ENCODE results near the gene KIF2A.
A peak's percentile ranks its signal among the peaks of the same experiment; 100 is the strongest.

Gene KIF2A

DNA sequence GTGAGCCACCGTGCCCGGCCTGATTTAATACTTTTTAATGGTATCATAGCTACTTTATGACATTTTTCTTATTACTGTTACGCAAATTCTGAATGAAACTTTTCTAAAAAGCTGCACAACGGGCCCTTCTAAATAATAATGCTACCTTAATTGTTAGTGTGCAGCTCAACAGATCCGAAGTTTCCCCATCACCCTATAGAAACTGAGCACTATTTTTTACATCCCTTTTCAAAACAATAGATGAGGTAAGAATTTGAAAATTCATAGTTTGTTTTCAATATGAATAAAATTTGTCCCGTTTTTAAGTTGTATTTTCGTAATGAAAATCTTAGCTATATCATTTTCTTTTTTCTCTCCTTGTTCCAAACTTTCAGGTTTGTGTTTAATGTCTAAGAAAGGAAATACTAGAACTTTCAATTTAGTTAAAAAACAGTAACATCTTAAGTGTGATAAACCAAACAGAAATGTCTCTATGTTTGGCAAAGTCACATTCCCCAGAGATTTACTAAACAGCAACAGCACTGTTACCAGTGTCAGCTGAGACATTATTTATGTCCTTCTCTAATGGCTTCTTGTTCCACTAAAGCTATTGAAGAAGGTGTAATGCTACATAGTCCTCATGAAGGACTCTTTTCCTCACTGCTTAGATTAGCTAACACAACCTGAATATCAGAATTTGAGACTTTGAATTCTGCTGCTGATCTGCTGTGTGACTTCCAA, 22.9 kb downstream of the KIF2A start:
- no peak for DNase-seq (ENCODE audit: low spot score)

DNA sequence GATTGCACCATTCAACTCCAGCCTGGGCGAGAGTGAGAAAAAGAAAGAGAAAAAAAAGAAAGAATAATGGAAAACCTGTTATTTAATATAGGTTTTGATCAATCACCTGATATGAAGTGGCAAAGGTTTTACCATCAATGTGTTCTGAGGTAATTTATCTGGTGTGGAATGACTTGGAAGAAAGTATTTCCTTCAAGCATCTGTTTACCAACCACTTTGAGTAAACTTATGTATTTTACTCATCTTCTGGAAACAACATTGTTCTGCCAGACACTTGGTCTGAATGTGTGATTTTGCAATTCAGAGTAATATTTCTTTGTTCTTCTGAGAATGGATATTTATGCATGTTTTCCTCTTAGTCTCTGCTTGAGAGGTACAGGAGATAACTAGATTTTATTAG, 24.3 kb downstream of the KIF2A start:
- DNase-seq (ENCODE audit: low spot score) = no peak

DNA sequence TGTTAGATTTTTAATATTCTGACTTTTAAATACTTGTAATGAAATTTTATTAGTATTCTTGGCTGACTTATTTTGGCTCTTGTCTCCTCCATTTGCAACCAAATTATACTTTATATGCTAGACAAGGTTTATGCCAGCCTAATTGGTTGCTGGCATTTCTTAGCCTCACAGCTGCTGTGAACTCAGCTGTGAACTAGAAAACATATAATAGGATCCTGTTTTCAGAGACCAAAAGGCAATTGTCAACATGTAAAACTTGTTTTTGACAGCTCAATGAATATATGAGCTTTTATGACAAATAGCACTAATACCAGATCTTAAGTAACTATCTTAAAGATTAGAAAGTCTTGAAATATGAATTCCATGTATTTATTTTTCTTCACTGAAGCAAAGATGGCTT, 25.9 kb downstream of the KIF2A start:
- no peak for DNase-seq (ENCODE audit: low spot score)

DNA sequence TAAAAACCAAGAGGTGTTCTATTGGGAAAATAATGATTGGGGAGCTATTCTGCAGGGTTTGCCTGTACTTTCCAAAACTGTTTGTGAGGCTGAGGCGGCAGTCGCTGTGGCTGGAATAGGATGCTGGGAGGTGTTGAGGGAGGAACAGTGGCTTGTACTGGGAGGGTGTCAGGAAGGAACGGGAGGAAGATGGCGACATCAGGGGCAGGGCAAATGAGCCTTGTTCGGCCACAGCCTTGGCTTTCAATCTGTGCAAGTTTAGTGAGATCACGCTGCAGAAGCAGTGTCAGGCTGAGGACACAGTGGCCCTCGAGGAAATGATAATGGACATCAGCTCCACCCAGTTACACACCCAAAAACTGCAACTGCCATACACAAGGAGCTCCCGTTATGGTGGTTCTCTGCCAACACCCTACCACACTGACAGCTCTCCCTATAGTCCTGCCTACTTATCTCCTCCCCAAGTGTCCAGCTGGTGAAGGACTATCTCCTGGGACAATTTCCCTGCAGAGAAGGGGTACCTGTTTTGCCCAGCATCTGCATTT, 27.3 kb downstream of the KIF2A start:
- DNase-seq (ENCODE audit: low spot score) = no peak

DNA sequence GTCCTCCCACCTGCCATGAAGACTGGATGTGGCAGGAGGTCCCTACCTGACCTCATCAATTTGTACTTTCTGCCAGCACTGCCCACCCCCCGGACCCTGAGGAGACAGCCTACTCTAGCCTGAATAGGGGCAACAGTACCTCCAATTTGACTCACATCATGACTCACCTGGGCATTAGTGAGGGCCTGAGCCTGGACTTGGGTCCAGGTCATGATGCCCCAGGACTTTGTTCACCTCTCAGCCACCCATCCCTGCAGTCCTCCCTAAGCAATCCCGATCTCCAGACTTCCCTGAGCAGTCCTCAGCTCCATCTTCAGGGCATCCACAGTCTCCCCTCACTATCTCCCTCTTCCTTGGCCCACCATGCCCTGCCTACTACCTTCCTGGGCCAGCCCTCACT, 28.1 kb downstream of the KIF2A start:
- DNase-seq (ENCODE audit: low spot score) = no peak

DNA sequence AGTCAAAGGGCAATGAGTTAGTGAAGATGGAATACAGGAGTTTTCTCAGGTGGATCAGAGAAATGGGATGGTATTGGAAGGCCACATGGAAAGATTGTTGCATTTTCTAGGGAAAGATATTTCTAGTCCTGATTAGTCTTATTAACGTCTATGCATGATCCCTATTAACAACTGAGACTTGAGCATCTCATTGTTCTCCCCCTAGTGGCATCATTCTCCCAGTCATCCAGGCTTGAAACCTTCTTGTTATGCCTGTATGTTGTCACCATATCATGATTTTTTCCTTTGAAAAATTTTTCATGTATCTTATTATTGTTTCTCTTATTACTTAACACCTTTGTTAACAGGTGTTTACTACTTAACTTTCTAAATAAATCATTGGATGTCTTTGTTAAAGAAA, 34.4 kb downstream of the KIF2A start:
- DNase-seq (ENCODE audit: low spot score) = peak; percentile 25

DNA sequence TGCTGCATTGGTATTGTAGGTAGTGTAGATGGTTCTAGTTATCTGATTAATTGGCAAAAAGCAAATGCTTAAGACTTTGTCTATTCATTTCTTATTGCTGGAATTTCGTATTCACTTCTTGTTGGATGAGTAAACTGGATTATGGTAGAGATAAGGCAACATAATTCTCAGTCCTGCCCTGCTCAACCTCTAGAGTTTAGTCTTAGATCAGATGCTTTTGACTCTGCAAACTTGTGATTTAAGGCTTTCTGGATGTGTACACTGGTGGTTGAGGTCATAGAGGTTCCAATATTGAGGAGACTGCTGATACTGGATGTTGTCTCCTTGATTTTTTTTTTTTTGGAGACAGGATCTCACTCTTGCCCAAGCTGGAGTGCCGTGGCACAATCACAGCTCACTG, 35.0 kb downstream of the KIF2A start:
- no peak for DNase-seq (ENCODE audit: low spot score)

DNA sequence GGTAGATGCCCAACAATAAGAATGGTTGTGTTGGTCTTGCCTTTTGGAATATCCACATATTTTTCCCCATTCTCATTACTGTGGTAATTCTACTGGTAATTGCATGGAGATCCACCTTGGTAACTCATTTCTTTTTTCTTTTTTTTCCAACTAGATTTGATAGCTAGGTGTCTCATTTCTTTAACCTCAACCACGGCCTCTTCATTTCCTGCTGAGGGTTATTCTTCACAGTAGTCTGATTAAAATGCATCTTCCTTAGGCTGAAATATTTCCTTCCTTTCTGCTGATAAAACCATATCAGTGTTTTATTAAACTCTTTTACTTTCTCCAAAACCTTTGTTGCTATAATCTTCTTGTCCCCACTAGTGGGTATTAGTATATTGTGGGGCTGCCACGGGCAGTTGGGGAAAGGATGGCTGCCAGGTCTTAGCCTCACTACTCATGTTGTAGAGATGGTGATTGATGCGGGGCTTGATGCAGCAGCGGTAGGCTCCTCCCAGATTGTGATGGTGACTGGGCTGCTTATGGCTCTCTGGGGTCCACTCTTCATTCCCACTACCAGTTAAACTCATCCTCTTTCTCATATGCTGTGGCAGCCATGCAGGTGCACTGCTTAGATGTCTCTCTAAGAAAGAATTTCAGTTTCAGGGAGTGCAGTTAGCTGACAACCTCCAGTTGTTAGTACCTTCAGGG, 35.9 kb downstream of the KIF2A start:
- no peak for DNase-seq (ENCODE audit: low spot score)

DNA sequence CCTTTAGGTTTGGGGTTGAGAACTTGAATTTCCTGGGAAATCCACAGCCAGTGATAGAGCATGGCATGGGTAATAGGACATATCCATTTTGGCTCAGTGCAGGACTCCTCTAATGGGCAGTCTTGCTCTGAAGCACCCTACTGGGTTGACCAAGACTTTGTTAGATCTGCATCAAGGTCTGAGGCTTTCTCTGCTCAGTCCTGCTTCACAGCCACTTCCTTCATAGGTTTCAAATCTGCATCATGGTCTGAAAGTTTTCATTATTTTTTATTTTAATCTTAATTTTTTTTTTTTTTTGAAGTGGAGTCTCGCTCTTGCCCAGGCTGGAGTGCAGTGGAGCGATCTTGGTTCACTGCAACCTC, 36.5 kb downstream of the KIF2A start:
- DNase-seq (ENCODE audit: low spot score) = no peak

DNA sequence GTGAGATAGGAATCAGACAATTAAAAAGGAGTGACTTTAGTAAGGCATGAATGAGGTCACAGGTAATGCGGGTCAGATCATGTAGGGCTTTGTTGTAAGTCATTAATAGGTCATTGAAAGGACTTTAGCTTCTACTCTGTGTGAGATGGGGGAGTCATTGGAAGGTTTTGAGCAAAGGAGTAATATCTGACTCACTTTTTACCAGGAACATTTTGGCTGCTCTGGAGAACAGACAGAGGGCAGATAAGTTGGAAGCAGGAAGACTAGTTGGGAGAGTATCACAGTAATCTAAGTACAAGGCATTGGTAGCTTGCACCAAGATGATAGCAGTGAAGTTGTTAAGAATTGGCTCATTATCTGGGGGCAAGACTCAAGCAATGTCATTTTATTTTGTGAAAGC, 37.4 kb downstream of the KIF2A start:
- no peak for DNase-seq (ENCODE audit: low spot score)

DNA sequence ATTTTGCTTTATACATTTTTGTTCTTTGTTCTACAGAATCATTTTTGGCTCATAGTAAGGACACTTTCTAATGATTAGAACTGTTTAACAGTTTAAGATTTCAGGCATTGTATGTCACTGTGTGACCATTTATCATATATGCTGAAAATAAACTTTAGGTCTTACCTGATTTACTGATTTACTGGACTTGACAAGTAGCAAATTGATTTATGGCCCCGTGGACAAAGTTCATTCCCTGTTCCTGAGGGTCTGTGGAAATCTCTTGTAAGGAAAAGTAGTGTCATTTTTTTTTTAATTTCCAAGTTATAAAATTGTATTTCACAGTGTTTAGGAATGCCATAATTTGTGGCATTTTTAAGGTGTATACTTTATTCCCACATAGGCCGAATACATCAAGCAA, 40.7 kb downstream of the KIF2A start:
- DNase-seq (ENCODE audit: low spot score) = no peak

DNA sequence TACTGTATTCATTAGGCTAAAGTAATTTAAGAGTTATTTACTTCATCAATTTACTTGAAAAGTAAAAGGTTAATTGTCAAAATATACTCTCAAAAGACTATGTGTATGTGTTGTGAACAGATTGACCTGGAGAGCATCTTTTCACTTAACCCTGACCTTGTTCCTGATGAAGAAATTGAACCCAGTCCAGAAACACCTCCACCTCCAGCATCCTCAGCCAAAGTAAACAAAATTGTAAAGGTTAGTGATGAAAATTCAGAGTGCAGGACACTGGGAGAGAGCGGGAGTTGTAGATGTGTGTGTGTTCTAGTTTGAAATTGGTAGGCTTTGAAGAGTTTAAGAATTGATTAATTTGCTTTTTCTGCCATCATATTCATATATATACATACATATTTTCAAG, 41.9 kb downstream of the KIF2A start:
- no peak for DNase-seq (ENCODE audit: low spot score)

DNA sequence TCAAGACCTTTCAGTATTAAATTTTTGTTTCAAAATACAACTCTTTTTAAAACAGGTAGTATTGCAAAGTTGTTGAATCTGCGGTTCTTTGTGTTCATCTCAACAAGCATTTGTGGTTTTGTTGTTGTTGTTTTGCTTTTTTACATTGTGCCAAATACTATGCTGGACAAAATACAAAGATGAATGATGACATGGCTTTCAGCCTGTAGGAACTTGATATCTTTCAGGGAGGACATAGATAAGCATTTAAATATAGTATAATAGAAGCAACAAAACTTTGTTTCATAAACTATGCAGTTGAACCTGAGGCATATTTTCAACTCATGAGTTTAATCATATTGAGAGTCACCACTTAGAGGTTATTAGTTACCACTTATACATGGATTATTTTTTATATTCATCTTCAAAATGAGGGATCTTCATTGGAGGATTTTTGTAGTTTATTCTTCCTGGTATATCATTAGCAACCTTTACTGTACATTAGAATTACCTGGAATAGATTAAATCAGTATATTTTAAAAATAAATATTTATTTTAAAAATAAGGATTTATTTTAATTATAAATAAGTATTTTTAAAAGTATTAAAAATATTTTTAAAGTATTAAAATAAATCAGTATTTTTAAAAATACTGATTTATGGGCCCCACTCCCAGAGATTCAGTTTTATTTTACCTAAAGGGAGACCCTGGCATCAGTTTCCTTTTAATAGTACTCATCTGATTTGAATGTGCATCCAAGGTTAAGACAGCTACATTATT, 42.9 kb downstream of the KIF2A start:
- DNase-seq (ENCODE audit: low spot score) = no peak

DNA sequence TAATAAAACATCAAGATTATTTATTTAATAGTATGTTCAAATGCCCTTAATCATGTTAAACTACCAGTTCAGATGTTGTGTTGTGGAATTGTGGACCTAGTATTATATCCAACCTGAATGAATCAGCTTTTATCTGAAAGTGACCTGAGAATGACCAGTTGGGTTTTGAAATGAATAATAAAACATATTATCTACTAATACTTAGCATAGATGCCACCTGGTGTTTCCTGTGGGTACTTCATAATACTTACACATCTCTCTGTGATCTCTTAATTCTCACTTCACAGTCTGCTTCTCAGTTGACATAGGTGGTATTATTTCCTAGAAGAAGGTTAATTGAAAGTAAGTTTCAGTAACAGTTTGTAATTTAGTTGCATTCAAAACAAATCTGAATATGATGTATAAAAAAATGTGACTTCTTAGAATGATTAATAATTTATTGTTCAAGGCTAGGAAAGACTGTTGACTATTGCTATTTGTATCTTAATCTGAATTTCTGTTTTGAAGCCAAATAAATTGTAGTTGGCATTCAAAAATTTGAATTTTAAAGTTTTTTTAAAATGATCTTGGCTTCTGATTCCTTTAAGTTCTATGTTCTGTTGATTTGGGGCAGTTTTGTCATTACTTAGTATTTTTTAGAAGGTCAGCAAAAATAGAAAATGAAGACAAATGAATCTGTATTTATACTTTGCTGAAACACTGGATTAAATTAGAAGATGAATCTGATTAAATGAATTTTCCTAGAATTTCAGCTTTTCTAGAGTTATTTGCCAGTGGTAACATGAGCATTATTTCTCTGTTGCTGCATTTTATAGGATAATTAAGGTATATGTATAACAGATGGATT, 48.2 kb downstream of the KIF2A start:
- DNase-seq (ENCODE audit: low spot score) = peak; percentile 63

DNA sequence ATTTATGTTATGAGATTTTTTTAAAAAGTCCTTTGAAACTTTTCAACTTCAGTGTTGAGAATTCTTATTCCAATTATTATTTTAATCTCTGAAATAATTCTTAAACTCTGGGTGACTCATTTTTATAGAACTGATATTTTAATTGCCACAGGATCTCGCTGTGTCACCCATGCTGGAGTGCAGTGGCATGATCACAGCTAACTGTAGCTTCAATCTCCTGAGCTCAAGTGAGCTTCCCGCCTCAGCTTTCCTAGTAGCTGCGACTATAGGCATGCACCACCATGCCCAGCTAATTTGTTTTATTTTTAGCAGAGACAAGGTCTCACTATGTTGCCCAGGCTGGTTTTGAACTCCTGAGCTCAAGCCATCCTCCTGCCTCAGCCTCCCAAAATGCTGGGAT, 56.7 kb downstream of the KIF2A start:
- DNase-seq (ENCODE audit: low spot score) = no peak

DNA sequence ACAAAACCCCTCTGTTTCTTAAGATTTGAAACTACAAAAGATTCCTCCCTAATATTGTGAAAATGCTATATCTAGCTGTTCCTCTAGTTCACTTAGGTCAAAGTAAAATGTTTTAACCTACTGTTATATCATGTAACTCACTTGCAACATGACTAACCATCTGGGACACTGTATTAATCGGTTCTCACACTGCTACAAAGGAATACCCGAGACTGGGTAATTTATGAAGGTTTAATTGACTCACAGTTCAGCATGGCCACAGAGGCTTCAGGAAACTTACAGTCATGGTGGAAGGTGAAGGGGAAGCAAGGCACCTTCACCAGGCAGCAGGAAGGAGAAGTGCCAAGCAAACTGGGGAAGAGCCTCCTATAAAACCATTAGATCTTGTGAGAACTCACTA, 63.0 kb downstream of the KIF2A start:
- no peak for DNase-seq (ENCODE audit: low spot score)

DNA sequence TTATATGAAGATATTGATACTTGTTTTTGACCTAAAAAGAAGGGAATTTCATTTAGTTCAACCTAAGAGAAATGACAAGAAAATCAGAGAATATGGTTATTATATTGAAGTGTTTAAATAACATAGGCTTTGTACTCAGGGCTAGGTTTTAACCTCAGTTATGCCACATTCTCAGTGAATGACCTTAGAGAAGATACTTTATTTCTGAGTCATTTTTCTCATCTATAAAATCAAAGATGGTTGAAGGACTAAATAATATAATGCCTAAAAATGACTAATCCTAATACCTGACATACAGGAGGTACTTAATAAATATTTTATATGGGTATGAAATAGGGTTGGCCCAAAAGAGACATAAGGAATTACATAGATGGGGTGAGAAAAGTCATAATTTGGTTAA, 65.4 kb downstream of the KIF2A start:
- DNase-seq (ENCODE audit: low spot score) = no peak

DNA sequence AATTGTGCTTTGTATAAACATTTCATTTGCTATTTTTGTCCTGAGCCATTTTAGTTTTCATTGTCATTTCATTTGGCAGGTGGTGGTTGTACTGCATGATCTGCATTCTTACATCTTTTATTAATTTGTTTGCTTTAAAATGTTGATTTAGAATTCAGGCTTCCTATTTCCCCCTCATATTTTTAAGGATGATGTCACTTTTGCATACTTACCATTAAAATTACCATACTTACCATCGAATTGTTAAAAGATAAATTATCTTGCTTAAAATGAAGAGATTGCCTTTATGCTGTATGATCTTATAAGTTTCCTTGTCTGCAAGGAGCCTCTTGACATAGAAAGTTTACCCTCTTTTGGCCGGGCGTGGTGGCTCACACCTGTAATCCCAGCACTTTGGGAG, 66.6 kb downstream of the KIF2A start:
- DNase-seq (ENCODE audit: low spot score) = no peak

DNA sequence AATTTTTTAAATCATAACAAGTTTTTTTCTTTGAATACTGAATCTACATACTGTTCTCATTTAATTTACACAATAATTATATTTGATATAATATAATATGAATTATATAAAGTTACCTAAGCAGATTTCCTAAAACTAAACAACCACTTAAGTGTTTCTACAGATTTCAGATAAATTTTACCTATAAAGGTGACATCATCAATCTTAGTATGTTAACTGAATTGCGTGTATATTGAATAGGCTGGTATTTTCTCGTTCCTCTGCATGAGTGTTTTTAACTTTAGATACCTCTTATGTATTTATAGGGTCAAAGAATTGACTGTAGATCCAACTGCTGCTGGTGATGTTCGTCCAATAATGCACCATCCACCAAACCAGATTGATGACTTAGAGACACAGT, 67.4 kb downstream of the KIF2A start:
- no peak for DNase-seq (ENCODE audit: low spot score)

DNA sequence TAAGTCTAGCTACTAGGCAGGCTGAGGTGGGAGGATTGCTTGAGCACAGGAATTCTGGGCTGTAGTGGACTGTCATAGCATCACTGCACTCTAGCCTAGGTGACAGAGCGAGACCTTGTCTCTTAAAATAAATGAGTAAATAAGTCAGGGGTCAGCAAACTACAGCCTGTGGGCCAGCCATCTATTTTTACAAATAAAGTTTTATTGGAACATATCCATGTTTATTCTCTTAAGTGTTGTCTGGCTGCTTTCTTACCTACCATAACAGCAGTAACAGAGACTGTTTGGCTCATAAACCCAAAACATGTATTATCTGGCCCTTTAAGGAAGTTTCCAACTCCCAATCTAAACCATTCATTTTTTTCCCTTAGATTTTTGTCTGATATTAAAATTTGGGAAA, 68.1 kb downstream of the KIF2A start:
- no peak for DNase-seq (ENCODE audit: low spot score)

DNA sequence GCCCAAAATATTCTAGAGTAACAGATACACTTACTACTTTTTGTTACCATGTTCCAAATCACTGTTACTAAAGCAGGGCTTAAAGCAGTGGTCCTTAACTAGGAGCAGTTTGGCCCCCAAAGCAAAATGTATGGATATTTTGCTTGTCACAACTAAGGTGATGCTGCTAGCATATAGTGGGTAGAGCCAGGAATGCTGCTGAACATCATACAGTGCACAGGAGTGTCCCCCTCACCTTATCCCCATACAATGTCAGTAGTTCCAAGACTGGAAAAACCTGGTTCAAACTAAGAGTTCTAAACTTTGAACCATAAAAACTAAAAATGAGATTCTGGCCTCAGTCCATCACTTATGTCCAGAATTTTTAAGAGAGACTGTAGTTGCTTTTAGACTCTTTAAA, 69.6 kb downstream of the KIF2A start:
- no peak for DNase-seq (ENCODE audit: low spot score)

DNA sequence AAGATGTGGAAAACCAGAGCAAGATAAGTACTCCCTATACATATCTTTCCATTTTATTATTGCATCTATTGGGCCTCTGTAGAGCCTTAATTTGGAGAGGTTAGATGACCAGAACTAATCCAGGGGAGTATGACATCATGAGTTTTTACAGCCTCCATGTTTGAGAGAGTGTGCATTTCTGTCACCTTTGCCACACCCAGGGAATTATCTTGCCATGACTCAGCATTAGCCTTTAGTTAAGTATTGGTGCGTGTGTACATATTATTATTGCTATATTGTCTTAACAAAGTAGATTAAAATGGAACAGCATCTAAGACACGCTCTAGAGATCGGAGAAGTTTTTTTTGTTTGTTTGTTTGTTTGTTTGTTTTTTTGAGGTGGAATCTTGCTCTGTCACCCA, 70.1 kb downstream of the KIF2A start:
- DNase-seq (ENCODE audit: low spot score) = peak; percentile 47
